ENCODE measurements around the gene HACE1. TPM values are rescaled to one million over a fixed set of nuclear protein-coding genes. Genes with fewer than 3 reads are reported as not detected.

The HACE1 gene
- total RNA-seq, 4 donors from 2014 or later, result 11.8 to 34.7 (median 16.4) TPM

DNA sequence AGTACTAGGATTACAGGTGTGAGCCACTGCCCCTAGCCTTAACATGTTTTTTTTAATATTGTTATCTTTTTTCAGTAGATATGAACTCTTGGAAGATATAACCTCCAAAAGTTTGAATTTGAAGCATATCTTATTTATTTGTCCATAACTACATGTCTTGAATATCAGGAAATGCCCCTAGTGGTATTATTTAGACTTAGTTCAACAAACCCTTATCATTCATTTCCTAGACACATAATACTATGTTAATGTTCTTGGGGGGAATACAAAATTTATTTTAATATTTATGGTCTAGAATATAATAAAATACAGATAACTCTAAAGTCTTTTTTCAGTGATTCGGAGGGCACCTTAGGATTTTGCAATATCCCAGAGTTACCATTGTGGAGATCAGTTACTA is 160.7 kb downstream of the HACE1 start:
- Histone ChIP-seq H3K4me1 (no peaks in the 10 kb centered on the region), H3K4me3 (no peak overlapping the region), H3K27me3 (no peaks in the 10 kb centered on the region), H3K36me3 (no peaks in the 10 kb centered on the region), H3K27ac (no peak overlapping the region), H3K9me3 (no peaks in the 10 kb centered on the region)
- TF ChIP-seq, protein P1, sequence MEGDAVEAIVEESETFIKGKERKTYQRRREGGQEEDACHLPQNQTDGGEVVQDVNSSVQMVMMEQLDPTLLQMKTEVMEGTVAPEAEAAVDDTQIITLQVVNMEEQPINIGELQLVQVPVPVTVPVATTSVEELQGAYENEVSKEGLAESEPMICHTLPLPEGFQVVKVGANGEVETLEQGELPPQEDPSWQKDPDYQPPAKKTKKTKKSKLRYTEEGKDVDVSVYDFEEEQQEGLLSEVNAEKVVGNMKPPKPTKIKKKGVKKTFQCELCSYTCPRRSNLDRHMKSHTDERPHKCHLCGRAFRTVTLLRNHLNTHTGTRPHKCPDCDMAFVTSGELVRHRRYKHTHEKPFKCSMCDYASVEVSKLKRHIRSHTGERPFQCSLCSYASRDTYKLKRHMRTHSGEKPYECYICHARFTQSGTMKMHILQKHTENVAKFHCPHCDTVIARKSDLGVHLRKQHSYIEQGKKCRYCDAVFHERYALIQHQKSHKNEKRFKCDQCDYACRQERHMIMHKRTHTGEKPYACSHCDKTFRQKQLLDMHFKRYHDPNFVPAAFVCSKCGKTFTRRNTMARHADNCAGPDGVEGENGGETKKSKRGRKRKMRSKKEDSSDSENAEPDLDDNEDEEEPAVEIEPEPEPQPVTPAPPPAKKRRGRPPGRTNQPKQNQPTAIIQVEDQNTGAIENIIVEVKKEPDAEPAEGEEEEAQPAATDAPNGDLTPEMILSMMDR (IDR thresholded peaks at IDR 0.05), result no peak
- TF ChIP-seq POLR2A (IDR thresholded peaks at IDR 0.05), result no peak
- DNase-seq, result no peak

DNA sequence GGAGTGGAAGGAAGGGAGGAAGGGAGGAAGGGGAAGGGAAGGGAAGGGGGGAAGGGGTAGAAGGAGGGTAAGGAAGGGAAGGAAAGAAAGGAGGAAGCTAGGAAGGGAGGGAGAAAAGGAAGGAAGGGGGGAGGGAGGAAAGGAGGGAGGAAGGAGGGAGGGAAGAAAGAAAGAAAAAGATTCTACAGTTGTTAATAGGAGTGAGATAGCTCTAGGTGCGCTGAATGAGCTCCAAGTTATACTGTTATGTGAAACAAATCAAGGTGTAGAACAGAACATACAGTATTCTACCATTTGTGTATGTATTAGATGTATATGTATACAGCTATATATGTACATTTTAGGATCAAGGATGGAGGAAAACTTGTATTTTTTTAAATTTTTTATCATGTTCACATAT is 167.7 kb downstream of the HACE1 start:
- H3K9me3 ChIP-seq, result no peaks in the 10 kb centered on the region

DNA sequence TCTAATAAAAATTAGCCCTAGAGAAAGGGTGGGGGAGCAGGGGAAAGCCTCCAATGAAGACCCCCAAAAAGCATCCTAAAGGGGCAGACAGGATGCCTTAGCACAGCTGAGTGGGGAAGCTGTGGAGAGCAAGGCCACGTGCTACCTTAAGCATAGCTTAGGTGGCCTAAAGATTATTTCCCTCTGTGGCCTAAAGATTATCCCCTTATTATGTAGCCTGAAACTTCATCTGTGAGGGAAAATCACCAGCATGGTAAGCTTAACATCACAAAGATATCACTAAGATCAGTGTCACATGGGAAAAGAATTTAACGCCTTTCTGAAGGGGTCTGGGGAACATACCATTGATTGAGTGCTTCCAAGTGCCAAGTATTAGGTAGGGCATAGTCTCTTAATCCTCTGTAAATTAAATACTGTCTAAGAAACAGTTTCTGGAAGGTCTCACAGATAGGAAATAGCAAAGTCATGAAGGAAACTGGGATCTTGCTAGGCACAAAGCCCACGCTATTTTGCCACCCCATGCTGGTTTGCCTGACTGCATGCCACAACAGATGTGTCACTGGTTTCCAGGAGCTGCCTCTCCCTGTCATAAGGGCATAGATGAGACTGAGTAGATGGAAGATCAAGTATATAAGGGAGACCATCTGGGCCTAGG is 170.0 kb downstream of the HACE1 start:
- DNase-seq, result no peak
- Histone ChIP-seq H3K27ac (no peak overlapping the region), H3K4me3 (no peak overlapping the region), H3K36me3 (no peaks in the 10 kb centered on the region), H3K4me1 (no peaks in the 10 kb centered on the region), H3K27me3 (no peaks in the 10 kb centered on the region), H3K9me3 (no peaks in the 10 kb centered on the region)
- TF ChIP-seq, protein P1 (IDR thresholded peaks at IDR 0.05), result no peak
- no peak for TF ChIP-seq POLR2A (IDR thresholded peaks at IDR 0.05)

More for the DNA sequence above, 167.7 kb downstream of the HACE1 start:
- Histone ChIP-seq H3K4me3 (no peak overlapping the region), H3K27me3 (no peaks in the 10 kb centered on the region), H3K27ac (no peak overlapping the region), H3K36me3 (no peaks in the 10 kb centered on the region), H3K4me1 (no peaks in the 10 kb centered on the region)
- DNase-seq, result no peak
- TF ChIP-seq, protein P1 (IDR thresholded peaks at IDR 0.05), result no peak
- no peak for TF ChIP-seq POLR2A (IDR thresholded peaks at IDR 0.05)

DNA sequence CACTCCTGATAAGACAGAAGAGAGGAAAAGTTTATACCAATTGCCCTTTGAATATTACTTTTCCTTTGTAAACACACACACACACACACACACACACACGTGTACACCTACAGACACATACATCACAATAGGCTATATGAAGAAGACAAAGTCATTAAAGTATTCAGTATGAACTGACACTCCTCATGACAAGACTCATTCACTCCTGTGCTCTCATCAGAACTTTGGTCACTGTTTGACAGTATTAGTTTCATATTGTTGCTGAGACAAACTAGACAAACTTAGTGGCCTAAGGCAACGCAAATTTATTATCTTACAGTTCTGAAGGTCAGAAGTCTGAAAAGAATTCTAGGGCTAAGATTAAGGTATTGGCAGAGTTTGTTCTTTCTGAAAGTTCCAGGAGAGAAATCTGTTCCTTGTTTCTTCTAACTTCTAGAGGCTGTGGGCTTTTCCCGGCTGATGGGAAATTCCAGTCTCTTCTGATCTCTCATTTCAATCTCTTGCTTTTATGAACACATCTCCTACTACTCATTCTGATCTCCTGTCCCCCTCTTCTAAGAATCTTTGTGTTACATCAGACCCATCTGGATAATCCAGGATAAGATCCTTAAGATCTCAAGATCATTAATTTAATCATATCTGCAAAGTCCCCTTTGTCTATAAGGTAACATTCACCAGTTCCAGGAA is 171.3 kb downstream of the HACE1 start:
- H3K27me3 ChIP-seq, result no peaks in the 10 kb centered on the region
- TF ChIP-seq, protein P1 (IDR thresholded peaks at IDR 0.05), result no peak
- no peak for TF ChIP-seq POLR2A (IDR thresholded peaks at IDR 0.05)
- H3K36me3 ChIP-seq, result no peaks in the 10 kb centered on the region
- H3K9me3 ChIP-seq, result no peaks in the 10 kb centered on the region
- no peak overlapping the region for H3K4me3 ChIP-seq
- DNase-seq, result no peak
- H3K27ac ChIP-seq, result no peak overlapping the region
- H3K4me1 ChIP-seq, result no peaks in the 10 kb centered on the region

DNA sequence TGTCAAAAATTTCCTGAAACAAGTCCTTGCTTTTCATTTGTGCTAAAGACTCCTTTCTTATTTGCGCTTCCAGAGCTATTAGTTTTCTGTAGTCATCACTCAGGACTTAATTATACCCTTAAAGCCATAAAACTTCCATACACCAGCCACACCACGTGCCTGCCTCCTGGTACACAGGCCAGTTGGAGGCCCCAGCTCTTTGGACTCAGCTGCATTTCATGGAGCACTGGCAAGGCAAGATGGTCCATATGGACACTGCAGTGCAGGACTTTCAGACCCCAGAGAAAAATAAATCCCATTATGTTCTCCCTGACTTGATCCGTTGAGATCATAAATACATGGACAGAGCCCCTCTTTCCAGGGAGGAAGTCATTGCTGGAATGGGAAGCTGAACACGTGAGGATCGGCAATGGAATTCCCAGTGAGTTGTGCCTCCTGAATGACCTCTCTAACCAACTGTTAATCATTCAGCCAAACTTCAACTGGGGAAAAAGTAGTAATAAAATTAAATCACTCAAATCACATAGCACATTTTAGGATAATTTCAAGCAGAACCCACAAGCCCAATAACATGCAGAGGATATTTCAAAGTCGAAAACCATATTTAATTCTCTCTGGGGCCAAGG is 173.1 kb downstream of the HACE1 start:
- Histone ChIP-seq H3K27me3 (no peaks in the 10 kb centered on the region), H3K36me3 (no peaks in the 10 kb centered on the region), H3K27ac (no peak overlapping the region), H3K4me1 (no peaks in the 10 kb centered on the region), H3K9me3 (no peaks in the 10 kb centered on the region), H3K4me3 (no peak overlapping the region)
- peak in 2 of 3 donors; percentile 58 to 77 for DNase-seq
- TF ChIP-seq, protein P1 (IDR thresholded peaks at IDR 0.05), result no peak
- TF ChIP-seq POLR2A (IDR thresholded peaks at IDR 0.05), result no peak
